AG10803 (cell line): ENCODE results near the gene TAS2R20.

Experiments
- DNase-seq: peaks from one replicate; pipeline ENCODE4 v3.0.0; 2010; ENCODE audit warnings: low read depth
- H3K4me3 ChIP-seq: 2 replicates; pipeline ENCODE4 v1.5.1; 2011; ENCODE audit warnings: mild to moderate bottlenecking, low read length, control low read depth
- CTCF ChIP-seq: conservative IDR thresholded peaks from 2 replicates; pipeline ENCODE4 v1.5.1; 2011; ENCODE audit warnings: mild to moderate bottlenecking, low read length, control low read depth, inconsistent platforms

Gene TAS2R20

GRCh38 chr12:10960211-10960610 lies 37.9 kb downstream of the TAS2R20 start:
- no peak for DNase-seq
- no peak overlapping the region for H3K4me3 ChIP-seq
- no peak for TF ChIP-seq CTCF

- peak; percentile 11 for DNase-seq
- H3K4me3 ChIP-seq: no peak overlapping the region
- no peak for TF ChIP-seq CTCF
These were observed 38.3 kb downstream of the TAS2R20 start for GRCh38 chr12:10959804-10960203.

GRCh38 chr12:10957741-10958140 lies 40.4 kb downstream of the TAS2R20 start:
- TF ChIP-seq CTCF: no peak
- no peak overlapping the region for H3K4me3 ChIP-seq
- peak; percentile 57 for DNase-seq

- TF ChIP-seq CTCF: no peak
- no peak for DNase-seq
These were observed 42.0 kb downstream of the TAS2R20 start for GRCh38 chr12:10956085-10956484.

GRCh38 chr12:10952645-10953044 lies 45.5 kb downstream of the TAS2R20 start:
- H3K4me3 ChIP-seq: no peak overlapping the region
- no peak for TF ChIP-seq CTCF
- DNase-seq: no peak

More at GRCh38 chr12:10956085-10956484, 42.0 kb downstream of the TAS2R20 start:
- H3K4me3 ChIP-seq: no peak overlapping the region
